Measurements from ENCODE around the gene KSR2. TPM values are rescaled to one million over a fixed set of nuclear protein-coding genes. Genes with fewer than 3 reads are reported as not detected.
A peak's percentile ranks its signal among the peaks of the same experiment; 100 is the strongest.

The KSR2 gene
- total RNA-seq, 1 donor, result under 0.01 TPM

DNA sequence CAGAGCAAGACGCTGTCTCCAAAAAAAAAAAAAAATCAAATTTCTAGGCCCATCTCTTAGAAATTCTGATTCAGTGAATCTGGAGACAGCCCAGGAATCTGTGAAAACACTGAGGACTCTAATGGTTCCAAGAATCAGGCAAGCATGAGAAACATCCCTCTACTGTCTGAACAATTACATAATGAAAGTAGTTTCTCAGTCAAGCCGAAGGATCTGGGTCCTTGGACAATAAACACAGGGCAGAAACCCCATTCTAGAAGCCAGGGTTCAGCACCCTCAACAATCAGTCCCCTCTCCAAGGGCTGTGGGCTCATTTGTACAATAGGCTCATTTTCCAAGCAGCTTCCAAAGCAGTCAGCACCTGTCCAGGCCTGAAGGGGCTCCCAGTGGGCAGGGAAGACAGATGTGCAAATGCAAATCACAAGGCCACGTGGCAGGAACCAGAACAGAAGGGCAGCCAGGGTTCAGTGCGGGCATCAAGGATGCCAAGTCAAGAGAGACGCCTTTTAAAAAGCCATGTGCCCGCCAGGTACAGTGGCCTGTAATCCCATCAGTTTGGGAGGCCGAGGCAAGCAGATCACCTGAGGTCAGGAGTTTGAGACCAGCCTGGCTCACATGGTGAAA, 96.1 kb downstream of the KSR2 start:
- no peak for TF ChIP-seq CTCF (IDR thresholded peaks at IDR 0.05; ENCODE audit: extremely low read depth, low read depth, low read length)
- peak; percentile 22 for DNase-seq (ENCODE audit: insufficient read length, low spot score, missing footprints)
- peak overlapping the region; percentile 29 for H2AFZ ChIP-seq (ENCODE audit: low read length)
- H3K27me3 ChIP-seq (ENCODE audit: insufficient read depth, low read length), result peaks cover under 1% of the 10 kb centered on the region
- H4K20me1 ChIP-seq (ENCODE audit: insufficient read depth, low read length), result no peaks in the 10 kb centered on the region
- no peaks in the 10 kb centered on the region for H3K4me1 ChIP-seq (ENCODE audit: insufficient read depth, low read length)
- H3K4me2 ChIP-seq (ENCODE audit: insufficient read depth, low read length), result no peak overlapping the region
- no peak overlapping the region for H3K4me3 ChIP-seq (ENCODE audit: insufficient read depth, low read length)
- no peaks in the 10 kb centered on the region for H3K36me3 ChIP-seq (ENCODE audit: insufficient read depth, low read length)
- H3K27ac ChIP-seq (ENCODE audit: low read depth, low read length), result no peak overlapping the region
- H3K79me2 ChIP-seq (ENCODE audit: insufficient read depth, low read length), result no peaks in the 10 kb centered on the region
- no peaks in the 10 kb centered on the region for H3K9me3 ChIP-seq (ENCODE audit: low read depth, low read length)

DNA sequence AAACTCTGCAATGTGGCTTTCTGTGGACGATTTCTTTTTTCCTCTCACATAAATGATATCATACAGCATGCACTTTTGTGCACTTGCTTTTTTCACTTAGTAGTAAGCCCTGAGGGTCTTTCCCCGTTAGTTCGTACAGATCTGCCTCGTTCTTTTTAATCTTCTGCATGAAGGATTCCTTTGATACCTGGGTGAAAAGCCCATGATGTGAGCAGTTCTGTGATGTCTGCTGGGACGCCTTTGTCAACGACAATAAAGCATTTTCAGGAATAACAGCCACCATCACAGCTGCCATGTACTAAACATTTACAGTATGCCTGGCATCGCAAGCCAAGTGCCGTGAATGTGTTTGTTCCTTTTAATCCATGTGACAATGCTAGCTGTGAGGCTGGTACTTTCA, 99.2 kb downstream of the KSR2 start:
- no peak for TF ChIP-seq CTCF (IDR thresholded peaks at IDR 0.05; ENCODE audit: extremely low read depth, low read depth, low read length)
- Histone ChIP-seq H3K79me2 (ENCODE audit: insufficient read depth, low read length) (no peaks in the 10 kb centered on the region), H3K4me1 (ENCODE audit: insufficient read depth, low read length) (no peaks in the 10 kb centered on the region), H3K27me3 (ENCODE audit: insufficient read depth, low read length) (peaks cover 3% of the 10 kb centered on the region), H4K20me1 (ENCODE audit: insufficient read depth, low read length) (no peaks in the 10 kb centered on the region), H3K4me2 (ENCODE audit: insufficient read depth, low read length) (no peak overlapping the region), H3K4me3 (ENCODE audit: insufficient read depth, low read length) (no peak overlapping the region), H3K27ac (ENCODE audit: low read depth, low read length) (no peak overlapping the region), H2AFZ (ENCODE audit: low read length) (no peak overlapping the region), H3K36me3 (ENCODE audit: insufficient read depth, low read length) (no peaks in the 10 kb centered on the region), H3K9me3 (ENCODE audit: low read depth, low read length) (no peaks in the 10 kb centered on the region)
- DNase-seq (ENCODE audit: insufficient read length, low spot score, missing footprints), result no peak

DNA sequence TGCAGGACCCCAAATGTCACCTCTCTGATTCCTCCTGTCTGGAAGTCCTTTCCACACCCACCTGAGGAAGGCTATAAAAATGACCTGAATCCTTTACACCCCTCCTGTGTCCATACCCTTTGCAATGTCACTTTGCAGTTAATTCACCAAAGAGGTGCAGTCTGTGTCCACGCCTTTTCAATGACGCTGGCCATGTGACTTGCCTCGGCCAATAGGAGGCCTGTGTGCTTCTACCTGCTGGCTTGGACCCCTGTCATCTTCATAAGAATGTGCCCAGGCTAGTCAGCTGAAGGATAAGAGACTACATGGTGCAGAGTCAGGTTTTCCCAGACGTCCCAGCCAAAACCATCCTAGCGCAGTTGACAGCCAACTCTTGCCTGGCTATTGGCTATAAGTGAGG, 101.4 kb downstream of the KSR2 start:
- Histone ChIP-seq H3K4me2 (ENCODE audit: insufficient read depth, low read length) (no peak overlapping the region), H3K4me1 (ENCODE audit: insufficient read depth, low read length) (peaks cover 5% of the 10 kb centered on the region), H3K9me3 (ENCODE audit: low read depth, low read length) (no peaks in the 10 kb centered on the region), H3K36me3 (ENCODE audit: insufficient read depth, low read length) (no peaks in the 10 kb centered on the region), H3K79me2 (ENCODE audit: insufficient read depth, low read length) (no peaks in the 10 kb centered on the region), H4K20me1 (ENCODE audit: insufficient read depth, low read length) (no peaks in the 10 kb centered on the region), H3K27ac (ENCODE audit: low read depth, low read length) (no peak overlapping the region), H3K27me3 (ENCODE audit: insufficient read depth, low read length) (peaks cover 3% of the 10 kb centered on the region), H2AFZ (ENCODE audit: low read length) (no peak overlapping the region), H3K4me3 (ENCODE audit: insufficient read depth, low read length) (no peak overlapping the region)
- TF ChIP-seq CTCF (IDR thresholded peaks at IDR 0.05; ENCODE audit: extremely low read depth, low read depth, low read length), result no peak
- no peak for DNase-seq (ENCODE audit: insufficient read length, low spot score, missing footprints)

DNA sequence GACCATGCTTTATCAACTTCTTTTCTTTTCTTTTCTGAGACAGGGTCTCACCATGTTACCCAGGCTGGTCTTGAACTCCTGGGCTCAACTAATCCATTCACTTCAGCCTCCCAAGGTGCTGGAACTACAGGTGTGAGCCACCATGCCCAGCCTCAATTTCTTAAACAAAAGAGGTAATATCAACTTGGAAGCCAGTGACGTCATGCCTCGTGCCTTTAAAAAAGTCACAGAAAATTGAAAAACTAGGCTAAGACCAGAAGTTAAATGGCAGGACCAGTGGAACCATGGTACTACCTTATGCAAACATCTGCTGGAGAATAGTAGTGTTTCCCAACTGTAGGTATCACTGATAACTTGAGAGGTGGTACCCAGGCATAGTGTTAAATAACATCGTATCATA, 103.3 kb downstream of the KSR2 start:
- DNase-seq (ENCODE audit: insufficient read length, low spot score, missing footprints), result peak; percentile 25
- H3K4me2 ChIP-seq (ENCODE audit: insufficient read depth, low read length), result no peak overlapping the region
- H2AFZ ChIP-seq (ENCODE audit: low read length), result no peak overlapping the region
- H3K27ac ChIP-seq (ENCODE audit: low read depth, low read length), result no peak overlapping the region
- no peaks in the 10 kb centered on the region for H3K9me3 ChIP-seq (ENCODE audit: low read depth, low read length)
- TF ChIP-seq CTCF (IDR thresholded peaks at IDR 0.05; ENCODE audit: extremely low read depth, low read depth, low read length), result no peak
- H3K79me2 ChIP-seq (ENCODE audit: insufficient read depth, low read length), result no peaks in the 10 kb centered on the region
- peaks cover 3% of the 10 kb centered on the region for H3K27me3 ChIP-seq (ENCODE audit: insufficient read depth, low read length)
- no peaks in the 10 kb centered on the region for H3K36me3 ChIP-seq (ENCODE audit: insufficient read depth, low read length)
- peaks cover 5% of the 10 kb centered on the region for H3K4me1 ChIP-seq (ENCODE audit: insufficient read depth, low read length)
- H4K20me1 ChIP-seq (ENCODE audit: insufficient read depth, low read length), result no peaks in the 10 kb centered on the region
- H3K4me3 ChIP-seq (ENCODE audit: insufficient read depth, low read length), result no peak overlapping the region

All from osteoblast (primary cell).